T-helper 1 cell treated with Interleukin-12 subunit alpha and Interleukin-12 subunit beta and Interleukin-4 antibody, amounts not matched to agents 30 μg/mL and 1 μg/mL, for 36 hours (primary cell): ENCODE data around the gene MIEN1.
A peak's percentile ranks its signal among the peaks of the same experiment; 100 is the strongest.

Experiments used
- H3K27ac Mint-ChIP-seq: one replicate; pipeline ENCODE4 v1.8.0; 2021; ENCODE audit warnings: mild to moderate bottlenecking, mixed read lengths
- H3K27me3 Mint-ChIP-seq: one replicate; pipeline ENCODE4 v1.8.0; 2021; ENCODE audit warnings: low read depth, mixed read lengths
- H3K36me3 Mint-ChIP-seq: one replicate; pipeline ENCODE4 v1.8.0; 2021; ENCODE audit warnings: low read depth, mixed read lengths
- H3K4me1 Mint-ChIP-seq: one replicate; pipeline ENCODE4 v1.8.0; 2021; ENCODE audit warnings: low read depth, mixed read lengths
- H3K4me3 Mint-ChIP-seq: one replicate; pipeline ENCODE4 v1.8.0; 2021; ENCODE audit warnings: mild to moderate bottlenecking, moderate library complexity, mixed read lengths
- H3K9me3 Mint-ChIP-seq: one replicate; pipeline ENCODE4 v1.8.0; 2021; ENCODE audit warnings: mixed read lengths

MIEN1 gene

DNA sequence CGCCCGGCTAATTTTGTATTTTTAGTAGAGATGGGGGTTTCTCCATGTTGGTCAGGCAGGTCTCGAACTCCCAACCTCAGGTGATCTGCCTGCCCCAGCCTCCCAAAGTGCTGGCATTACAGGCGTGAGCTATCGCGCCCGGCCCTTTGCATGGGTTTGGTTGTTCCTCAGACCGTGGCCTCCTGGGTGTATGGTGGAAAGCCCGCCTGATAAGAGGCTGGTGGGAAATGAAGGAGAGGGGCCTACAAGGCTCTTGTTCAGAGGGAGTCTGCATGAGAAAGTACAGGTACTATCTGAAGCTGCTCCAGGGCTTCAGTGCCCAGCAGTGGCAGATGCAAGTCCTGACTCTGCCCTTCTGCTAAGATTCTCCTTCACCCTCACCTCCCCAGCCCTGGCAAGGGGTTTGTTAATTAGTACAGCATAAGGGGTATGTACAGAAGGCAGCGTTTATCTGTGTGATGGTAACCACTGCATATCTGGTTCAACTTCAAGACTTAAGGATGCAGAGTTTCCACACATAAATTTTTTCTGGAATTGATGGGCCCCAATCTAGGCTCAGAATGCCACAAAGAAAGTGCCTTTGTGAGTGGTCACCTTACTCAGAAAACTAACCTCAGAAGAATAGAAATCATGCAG lies 31.6 kb upstream of the MIEN1 start:
- no peaks in the 10 kb centered on the region for H3K27me3 Mint-ChIP-seq
- H3K4me1 Mint-ChIP-seq, result peaks cover 31% of the 10 kb centered on the region
- H3K4me3 Mint-ChIP-seq, result no peak overlapping the region
- peaks cover 5% of the 10 kb centered on the region for H3K9me3 Mint-ChIP-seq
- H3K36me3 Mint-ChIP-seq, result peaks cover 38% of the 10 kb centered on the region
- H3K27ac Mint-ChIP-seq, result no peak overlapping the region

- H3K9me3 Mint-ChIP-seq, result no peaks in the 10 kb centered on the region
Measured at GRCh38 chr17:39759204-39759603, 28.9 kb upstream of the MIEN1 start.

GRCh38 chr17:39757931-39758873 lies 27.9 kb upstream of the MIEN1 start:
- no peaks in the 10 kb centered on the region for H3K27me3 Mint-ChIP-seq
- H3K27ac Mint-ChIP-seq, result peak overlapping the region; percentile 80
- peaks cover 15% of the 10 kb centered on the region for H3K36me3 Mint-ChIP-seq
- no peaks in the 10 kb centered on the region for H3K9me3 Mint-ChIP-seq
- peaks cover 47% of the 10 kb centered on the region for H3K4me1 Mint-ChIP-seq
- peak overlapping the region; percentile 17 for H3K4me3 Mint-ChIP-seq

More at GRCh38 chr17:39759204-39759603, 28.9 kb upstream of the MIEN1 start:
- Mint-ChIP-seq H3K4me1 (peaks cover 43% of the 10 kb centered on the region), H3K27me3 (no peaks in the 10 kb centered on the region), H3K36me3 (peaks cover 15% of the 10 kb centered on the region), H3K27ac (no peak overlapping the region), H3K4me3 (no peak overlapping the region)

GRCh38 chr17:39757176-39757662 lies 26.9 kb upstream of the MIEN1 start:
- Mint-ChIP-seq H3K9me3 (no peaks in the 10 kb centered on the region), H3K36me3 (peaks cover 9% of the 10 kb centered on the region), H3K27ac (peak overlapping the region; percentile 80), H3K4me3 (peak overlapping the region; percentile 32), H3K27me3 (no peaks in the 10 kb centered on the region), H3K4me1 (peaks cover 48% of the 10 kb centered on the region)

GRCh38 chr17:39756380-39757079 lies 26.2 kb upstream of the MIEN1 start:
- H3K9me3 Mint-ChIP-seq, result no peaks in the 10 kb centered on the region
- H3K36me3 Mint-ChIP-seq, result peaks cover 9% of the 10 kb centered on the region
- peak overlapping the region; percentile 41 for H3K4me3 Mint-ChIP-seq
- H3K27me3 Mint-ChIP-seq, result no peaks in the 10 kb centered on the region
- peak overlapping the region; percentile 80 for H3K27ac Mint-ChIP-seq
- peaks cover 50% of the 10 kb centered on the region for H3K4me1 Mint-ChIP-seq

DNA sequence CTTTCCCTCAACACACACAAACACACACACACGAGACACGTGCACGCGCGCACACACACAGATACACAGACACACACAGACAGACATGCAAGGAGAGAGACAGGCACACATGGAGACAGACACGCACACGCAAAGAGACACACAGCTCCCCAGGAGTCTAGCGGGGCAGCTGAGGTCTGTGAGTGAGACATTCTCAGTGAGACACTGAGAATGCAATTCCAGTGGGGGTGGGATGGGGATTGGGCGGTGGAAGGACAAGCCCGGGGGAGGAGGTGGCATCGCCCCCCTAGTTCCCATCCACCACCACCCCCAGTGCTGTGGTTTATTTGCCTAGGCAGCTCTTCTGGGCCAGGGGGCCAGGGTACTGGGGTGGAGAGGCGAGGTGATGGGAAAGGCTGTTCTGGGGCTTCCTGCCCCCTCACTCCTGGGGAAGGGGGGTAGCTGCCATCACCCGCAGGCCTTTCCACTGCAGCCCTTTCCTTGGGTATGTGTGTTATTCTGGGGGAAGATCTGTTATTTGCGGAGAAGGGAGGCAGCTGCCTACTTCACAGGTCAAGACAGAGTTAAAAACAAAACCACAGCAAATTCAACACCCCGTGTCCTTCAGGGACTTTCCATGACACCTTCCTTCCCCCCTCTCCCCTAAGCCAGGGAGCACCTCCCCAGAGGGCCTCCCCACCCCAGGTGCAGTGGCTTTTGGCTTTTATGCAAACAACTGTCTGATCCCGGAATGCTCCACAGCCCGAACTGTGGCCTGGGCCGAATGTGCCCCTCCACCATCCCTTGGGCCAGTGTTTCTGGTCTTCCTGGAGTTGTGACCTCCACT lies 25.4 kb upstream of the MIEN1 start:
- H3K9me3 Mint-ChIP-seq, result no peaks in the 10 kb centered on the region
- H3K27me3 Mint-ChIP-seq, result no peaks in the 10 kb centered on the region
- H3K27ac Mint-ChIP-seq, result peak overlapping the region; percentile 80
- H3K36me3 Mint-ChIP-seq, result peaks cover 6% of the 10 kb centered on the region
- peaks cover 47% of the 10 kb centered on the region for H3K4me1 Mint-ChIP-seq
- peak overlapping the region; percentile 60 for H3K4me3 Mint-ChIP-seq

DNA sequence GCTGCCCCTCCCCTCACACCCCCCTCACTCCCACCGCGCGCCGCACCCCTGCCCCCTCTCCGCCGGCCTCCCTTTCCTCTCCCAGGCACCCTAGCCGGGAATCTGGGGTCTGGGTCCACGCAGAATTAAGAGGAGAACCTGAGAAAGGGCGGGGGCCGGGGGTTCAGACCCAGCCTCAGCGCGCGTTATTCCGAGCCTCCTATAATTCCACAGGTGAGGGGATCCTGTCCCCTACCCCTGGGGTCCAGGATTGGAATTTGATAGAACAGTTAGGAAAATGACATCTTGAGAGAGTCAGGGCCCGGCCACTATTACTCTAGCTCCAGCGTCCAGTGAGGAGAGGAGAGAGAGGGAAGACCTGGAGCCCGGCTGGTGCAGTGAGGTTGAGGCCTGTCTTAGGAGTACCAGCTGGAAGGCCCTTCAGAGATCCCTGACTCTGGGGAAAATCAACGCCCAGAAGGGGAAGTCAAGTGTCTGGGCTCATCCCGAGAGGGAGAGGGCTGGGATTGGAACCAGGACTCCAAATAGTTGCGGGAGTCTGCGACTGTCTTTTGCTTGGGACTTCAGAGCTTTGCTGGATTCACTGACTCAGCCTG lies 24.7 kb upstream of the MIEN1 start:
- peak overlapping the region; percentile 60 for H3K4me3 Mint-ChIP-seq
- peaks cover 47% of the 10 kb centered on the region for H3K4me1 Mint-ChIP-seq
- H3K27ac Mint-ChIP-seq, result peak overlapping the region; percentile 80
- peaks cover 6% of the 10 kb centered on the region for H3K36me3 Mint-ChIP-seq
- no peaks in the 10 kb centered on the region for H3K9me3 Mint-ChIP-seq
- no peaks in the 10 kb centered on the region for H3K27me3 Mint-ChIP-seq

DNA sequence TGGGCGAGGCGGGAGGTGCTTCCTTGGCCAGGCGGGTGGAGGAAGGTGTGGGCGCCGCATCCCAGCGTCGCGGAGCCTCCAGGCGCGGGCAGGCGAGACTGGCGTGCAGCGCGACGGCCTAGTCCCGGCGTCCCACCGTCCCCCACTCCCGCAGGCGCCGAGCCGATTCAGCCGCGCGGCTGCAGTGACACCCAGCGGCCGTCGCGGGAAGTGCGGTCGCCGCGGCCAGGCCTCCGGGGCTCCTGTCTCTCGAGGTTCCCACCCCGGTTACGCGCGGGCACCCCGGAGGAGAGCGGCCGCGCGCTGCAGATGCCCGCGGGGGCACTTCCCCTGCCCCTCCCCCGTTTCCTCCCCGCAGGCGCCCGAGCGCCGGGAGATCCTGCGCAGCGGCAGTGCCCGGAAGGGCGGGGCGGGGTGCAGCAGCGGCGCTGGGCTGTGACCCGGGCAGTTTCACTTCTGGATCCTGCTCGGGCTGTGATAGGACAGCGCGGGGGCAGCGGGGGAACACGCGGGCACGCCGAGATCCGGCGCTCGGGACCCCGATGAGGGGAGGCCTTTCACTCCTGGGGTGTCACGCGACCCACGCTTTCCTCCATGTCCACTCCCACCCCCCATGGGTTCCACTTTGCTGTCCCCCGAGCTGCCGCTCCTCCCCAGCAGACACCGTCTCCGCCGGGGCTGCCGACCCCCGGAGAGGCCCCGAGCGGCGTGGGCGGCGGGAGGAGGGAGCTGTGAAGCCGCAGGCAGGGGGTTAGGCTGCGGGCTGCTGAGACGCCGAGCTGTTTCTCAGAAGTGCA lies 24.0 kb upstream of the MIEN1 start:
- peak overlapping the region; percentile 80 for H3K27ac Mint-ChIP-seq
- H3K9me3 Mint-ChIP-seq, result no peaks in the 10 kb centered on the region
- peaks cover 3% of the 10 kb centered on the region for H3K36me3 Mint-ChIP-seq
- peaks cover under 1% of the 10 kb centered on the region for H3K27me3 Mint-ChIP-seq
- H3K4me1 Mint-ChIP-seq, result peaks cover 47% of the 10 kb centered on the region
- peak overlapping the region; percentile 44 for H3K4me3 Mint-ChIP-seq

DNA sequence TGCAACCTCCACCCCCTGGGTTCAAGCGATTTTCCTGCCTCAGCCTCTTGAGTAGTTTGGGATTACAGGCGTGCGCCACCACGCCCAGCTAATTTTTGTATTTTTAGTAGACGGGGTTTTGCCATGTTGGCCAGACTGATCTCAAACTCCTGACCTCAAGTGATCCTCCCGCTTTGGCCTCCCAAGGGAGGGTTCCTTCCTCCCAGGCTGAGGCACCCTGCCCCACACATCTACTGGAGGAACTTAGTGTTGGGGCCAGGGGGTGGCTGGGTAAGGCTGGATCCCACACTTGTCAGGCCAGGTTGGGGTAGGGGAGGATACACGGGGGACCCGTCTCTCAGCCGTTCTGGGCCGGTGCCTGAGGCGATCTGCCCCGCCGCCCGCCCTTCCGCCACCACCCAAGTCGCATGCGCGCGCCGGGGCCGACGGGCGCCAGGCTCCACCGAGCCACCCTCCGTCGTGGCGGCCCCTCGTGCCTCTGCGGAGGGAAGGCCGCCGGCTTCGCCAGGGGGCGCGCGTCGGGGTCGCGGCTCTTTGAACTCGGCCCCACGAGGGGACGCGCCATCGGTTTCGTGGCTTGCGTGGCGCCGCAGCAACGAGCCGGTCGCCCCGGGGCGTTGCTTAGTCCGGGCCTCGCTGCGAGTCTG lies 23.3 kb upstream of the MIEN1 start:
- H3K27me3 Mint-ChIP-seq, result peaks cover 6% of the 10 kb centered on the region
- H3K9me3 Mint-ChIP-seq, result no peaks in the 10 kb centered on the region
- peaks cover 3% of the 10 kb centered on the region for H3K36me3 Mint-ChIP-seq
- H3K27ac Mint-ChIP-seq, result peak overlapping the region; percentile 96
- H3K4me1 Mint-ChIP-seq, result peaks cover 43% of the 10 kb centered on the region
- peak overlapping the region; percentile 87 for H3K4me3 Mint-ChIP-seq

DNA sequence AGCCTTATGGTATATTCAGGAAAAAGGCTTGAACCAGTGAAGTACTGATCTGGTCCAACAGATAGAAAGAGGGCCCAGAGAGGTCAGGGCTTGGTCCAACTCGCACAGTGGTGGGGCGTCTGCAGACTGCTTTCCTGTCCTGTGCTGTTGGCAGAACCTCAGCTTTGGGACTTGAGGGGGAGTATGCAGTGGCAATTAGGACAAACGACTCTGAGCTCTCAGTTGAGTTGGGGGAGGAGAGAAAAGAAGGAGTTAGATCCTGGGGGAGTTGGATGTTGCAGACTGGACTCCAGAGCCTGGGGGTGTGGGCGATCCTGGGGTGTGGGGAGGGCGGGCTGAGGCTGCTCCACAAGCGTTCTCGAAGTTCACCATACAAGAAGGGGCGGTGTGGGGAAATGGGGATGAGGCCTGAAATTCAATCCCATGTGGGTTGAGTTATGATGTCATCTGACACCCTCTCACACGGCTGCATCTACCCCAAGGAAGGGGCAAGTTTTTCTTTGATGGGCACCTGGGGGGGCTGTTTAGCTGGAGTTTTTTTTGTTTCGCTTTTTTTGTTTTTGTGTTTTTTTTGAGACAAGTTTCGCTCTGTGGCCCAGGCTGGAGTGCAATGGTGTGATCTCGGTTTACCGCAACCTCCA lies 22.0 kb upstream of the MIEN1 start:
- Mint-ChIP-seq H3K27me3 (peaks cover 6% of the 10 kb centered on the region), H3K27ac (peak overlapping the region; percentile 76), H3K4me1 (peaks cover 34% of the 10 kb centered on the region)

DNA sequence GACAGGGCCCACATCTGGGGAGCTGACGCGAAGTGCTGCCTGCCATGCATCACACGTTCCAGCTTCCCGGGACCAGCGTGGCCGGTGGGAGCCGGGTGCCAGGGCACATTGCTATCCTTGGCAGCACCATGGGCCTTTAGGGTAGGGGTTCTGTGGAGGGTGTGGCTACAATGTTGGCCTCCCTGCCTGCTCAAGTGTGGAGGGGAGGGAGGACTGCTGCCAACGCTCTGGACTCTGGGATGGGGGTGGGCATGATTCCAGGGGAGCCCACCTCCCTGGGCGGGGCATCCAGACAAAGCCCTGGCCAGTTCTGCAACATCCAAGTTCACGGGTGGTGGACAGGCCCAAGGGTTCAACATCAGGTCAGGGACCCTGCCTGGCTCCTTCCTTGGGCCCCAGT lies 21.3 kb upstream of the MIEN1 start:
- Mint-ChIP-seq H3K27me3 (peaks cover 6% of the 10 kb centered on the region), H3K4me3 (no peak overlapping the region), H3K9me3 (no peaks in the 10 kb centered on the region), H3K4me1 (peaks cover 28% of the 10 kb centered on the region), H3K27ac (peak overlapping the region; percentile 38), H3K36me3 (no peaks in the 10 kb centered on the region)

More for the DNA sequence above, 22.0 kb upstream of the MIEN1 start:
- H3K36me3 Mint-ChIP-seq, result no peaks in the 10 kb centered on the region
- H3K9me3 Mint-ChIP-seq, result no peaks in the 10 kb centered on the region
- peak overlapping the region; percentile 70 for H3K4me3 Mint-ChIP-seq

DNA sequence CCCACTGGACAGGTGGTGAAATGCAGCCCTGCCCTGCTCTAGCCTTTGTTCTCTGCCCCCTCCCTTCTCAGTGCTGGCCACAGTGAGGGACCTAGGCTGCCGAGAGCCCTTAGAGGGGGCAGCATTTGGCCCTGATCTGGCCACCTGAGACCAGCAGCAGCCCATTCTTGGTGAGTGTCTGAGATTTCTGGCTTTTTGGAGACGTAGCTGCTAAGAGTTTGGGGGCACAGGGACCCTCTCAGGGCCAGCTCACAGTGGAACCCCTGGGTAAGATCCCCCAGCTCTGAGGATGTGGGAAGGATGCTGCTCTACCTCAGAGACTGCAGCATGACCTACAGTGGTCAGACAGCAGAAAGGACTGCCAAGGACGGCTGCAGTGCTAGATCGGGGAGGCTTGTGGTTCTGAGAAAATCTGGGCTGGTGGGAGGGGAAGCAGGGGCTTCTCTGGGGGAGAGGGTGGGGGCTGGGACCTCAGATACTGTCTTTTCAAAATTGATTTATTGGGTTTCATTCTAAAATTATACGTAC lies 20.7 kb upstream of the MIEN1 start:
- H3K27ac Mint-ChIP-seq, result no peak overlapping the region

More for the DNA sequence above, 20.7 kb upstream of the MIEN1 start:
- Mint-ChIP-seq H3K9me3 (no peaks in the 10 kb centered on the region), H3K36me3 (no peaks in the 10 kb centered on the region), H3K4me1 (peaks cover 24% of the 10 kb centered on the region), H3K4me3 (no peak overlapping the region), H3K27me3 (peaks cover 6% of the 10 kb centered on the region)
